Bronchial epithelial cell (primary cell): ENCODE measurements around the gene LMNTD2. TPM values are rescaled to one million over a fixed set of nuclear protein-coding genes. Genes with fewer than 3 reads are reported as not detected.

ENCODE experiments used
- DNase-seq: peaks from one replicate; pipeline ENCODE4 v3.0.0-alpha.2; 2010; ENCODE audit warnings: low read depth
- FAIRE-seq: peaks from 2 replicates; lab custom pipeline; 2011; peaks lifted over from hg19 to GRCh38; lab: Jason Lieb, UNC
- H3K27me3 ChIP-seq: 2 replicates; pipeline ENCODE4 v1.5.1; 2011; ENCODE audit warnings: low read length; ENCODE audit not compliant: control insufficient read depth, insufficient read depth
- H3K36me3 ChIP-seq: 2 replicates; pipeline ENCODE4 v1.5.1; 2011; ENCODE audit warnings: low read length; ENCODE audit not compliant: control insufficient read depth, insufficient read depth
- H3K4me3 ChIP-seq: 2 replicates; pipeline ENCODE4 v1.5.1; 2011; ENCODE audit warnings: mild to moderate bottlenecking, low read depth, low read length, control low read depth
- total RNA-seq: library from RNA; depleted of rRNA; stranded (reverse); fragments of >200 nt; gene quantifications from 2 replicates; pipeline ENCODE4 v1.2.1, GENCODE V29; 2014
- TF ChIP-seq, protein P1 (sequence below): IDR thresholded peaks from 2 replicates; pipeline ENCODE4 v1.5.1; 2011; ENCODE audit warnings: mild to moderate bottlenecking, moderate library complexity, low read length, control low read depth, inconsistent platforms; ENCODE audit not compliant: insufficient read depth, severe bottlenecking

Gene LMNTD2
- total RNA-seq, 1 donor from 2014 or later = 1.1 TPM

GRCh38 chr11:590997-591396 lies 30.5 kb upstream of the LMNTD2 start:
- H3K27me3 ChIP-seq = no peaks in the 10 kb centered on the region
- FAIRE-seq (no peak), DNase-seq (no peak)
- H3K4me3 ChIP-seq = no peak overlapping the region
- TF ChIP-seq, protein P1, sequence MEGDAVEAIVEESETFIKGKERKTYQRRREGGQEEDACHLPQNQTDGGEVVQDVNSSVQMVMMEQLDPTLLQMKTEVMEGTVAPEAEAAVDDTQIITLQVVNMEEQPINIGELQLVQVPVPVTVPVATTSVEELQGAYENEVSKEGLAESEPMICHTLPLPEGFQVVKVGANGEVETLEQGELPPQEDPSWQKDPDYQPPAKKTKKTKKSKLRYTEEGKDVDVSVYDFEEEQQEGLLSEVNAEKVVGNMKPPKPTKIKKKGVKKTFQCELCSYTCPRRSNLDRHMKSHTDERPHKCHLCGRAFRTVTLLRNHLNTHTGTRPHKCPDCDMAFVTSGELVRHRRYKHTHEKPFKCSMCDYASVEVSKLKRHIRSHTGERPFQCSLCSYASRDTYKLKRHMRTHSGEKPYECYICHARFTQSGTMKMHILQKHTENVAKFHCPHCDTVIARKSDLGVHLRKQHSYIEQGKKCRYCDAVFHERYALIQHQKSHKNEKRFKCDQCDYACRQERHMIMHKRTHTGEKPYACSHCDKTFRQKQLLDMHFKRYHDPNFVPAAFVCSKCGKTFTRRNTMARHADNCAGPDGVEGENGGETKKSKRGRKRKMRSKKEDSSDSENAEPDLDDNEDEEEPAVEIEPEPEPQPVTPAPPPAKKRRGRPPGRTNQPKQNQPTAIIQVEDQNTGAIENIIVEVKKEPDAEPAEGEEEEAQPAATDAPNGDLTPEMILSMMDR = no peak
- H3K36me3 ChIP-seq = peaks cover 50% of the 10 kb centered on the region

DNA sequence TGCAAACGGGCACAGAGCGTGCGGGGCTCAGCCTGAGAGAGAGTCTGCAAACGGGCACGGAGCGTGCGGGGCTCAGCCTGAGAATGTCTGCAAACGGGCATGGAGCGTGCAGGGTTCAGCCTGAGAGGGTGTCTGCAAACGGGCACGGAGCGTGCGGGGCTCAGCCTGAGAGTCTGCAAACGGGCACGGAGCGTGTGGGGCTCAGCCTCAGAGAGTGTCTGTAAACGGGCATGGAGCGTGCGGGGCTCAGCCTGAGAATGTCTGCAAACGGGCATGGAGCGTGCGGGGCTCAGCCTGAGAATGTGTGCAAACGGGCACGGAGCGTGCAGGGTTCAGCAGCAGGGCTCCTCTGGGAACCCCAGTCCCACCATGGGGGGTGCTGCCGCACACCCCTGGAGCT lies 29.3 kb upstream of the LMNTD2 start:
- H3K36me3 ChIP-seq = peaks cover 44% of the 10 kb centered on the region
- no peak overlapping the region for H3K4me3 ChIP-seq
- TF ChIP-seq, protein P1 = no peak
- DNase-seq (no peak), FAIRE-seq (no peak)
- no peaks in the 10 kb centered on the region for H3K27me3 ChIP-seq

GRCh38 chr11:587978-588380 lies 27.4 kb upstream of the LMNTD2 start:
- no peaks in the 10 kb centered on the region for H3K27me3 ChIP-seq
- no peak for DNase-seq
- no peak for FAIRE-seq
- H3K4me3 ChIP-seq = no peak overlapping the region
- peaks cover 38% of the 10 kb centered on the region for H3K36me3 ChIP-seq
- TF ChIP-seq, protein P1 = no peak

- H3K4me3 ChIP-seq = no peak overlapping the region
- DNase-seq (no peak), FAIRE-seq (no peak)
- TF ChIP-seq, protein P1 = no peak
- H3K36me3 ChIP-seq = peaks cover 34% of the 10 kb centered on the region
- H3K27me3 ChIP-seq = no peaks in the 10 kb centered on the region
These were observed 27.0 kb upstream of the LMNTD2 start for GRCh38 chr11:587546-587945.

- FAIRE-seq = no peak
- TF ChIP-seq, protein P1 = no peak
- Histone ChIP-seq H3K36me3 (peaks cover 38% of the 10 kb centered on the region), H3K27me3 (no peaks in the 10 kb centered on the region), H3K4me3 (no peak overlapping the region)
- no peak for DNase-seq
These were observed 26.1 kb upstream of the LMNTD2 start for GRCh38 chr11:586376-587316.
